NCI-H2196 (cell line): ENCODE data around the gene MYO9A.
"Not testable (repeated sequence)": the region's sequence is repeated elsewhere in the genome, so short reads cannot be mapped to it uniquely, and the experiment has no call there.

Experiments
- DNase-seq: peaks from one replicate; lab custom pipeline; 2025; ENCODE audit not compliant: unreplicated experiment; lab: John Stamatoyannopoulos, UW

Gene MYO9A

DNA sequence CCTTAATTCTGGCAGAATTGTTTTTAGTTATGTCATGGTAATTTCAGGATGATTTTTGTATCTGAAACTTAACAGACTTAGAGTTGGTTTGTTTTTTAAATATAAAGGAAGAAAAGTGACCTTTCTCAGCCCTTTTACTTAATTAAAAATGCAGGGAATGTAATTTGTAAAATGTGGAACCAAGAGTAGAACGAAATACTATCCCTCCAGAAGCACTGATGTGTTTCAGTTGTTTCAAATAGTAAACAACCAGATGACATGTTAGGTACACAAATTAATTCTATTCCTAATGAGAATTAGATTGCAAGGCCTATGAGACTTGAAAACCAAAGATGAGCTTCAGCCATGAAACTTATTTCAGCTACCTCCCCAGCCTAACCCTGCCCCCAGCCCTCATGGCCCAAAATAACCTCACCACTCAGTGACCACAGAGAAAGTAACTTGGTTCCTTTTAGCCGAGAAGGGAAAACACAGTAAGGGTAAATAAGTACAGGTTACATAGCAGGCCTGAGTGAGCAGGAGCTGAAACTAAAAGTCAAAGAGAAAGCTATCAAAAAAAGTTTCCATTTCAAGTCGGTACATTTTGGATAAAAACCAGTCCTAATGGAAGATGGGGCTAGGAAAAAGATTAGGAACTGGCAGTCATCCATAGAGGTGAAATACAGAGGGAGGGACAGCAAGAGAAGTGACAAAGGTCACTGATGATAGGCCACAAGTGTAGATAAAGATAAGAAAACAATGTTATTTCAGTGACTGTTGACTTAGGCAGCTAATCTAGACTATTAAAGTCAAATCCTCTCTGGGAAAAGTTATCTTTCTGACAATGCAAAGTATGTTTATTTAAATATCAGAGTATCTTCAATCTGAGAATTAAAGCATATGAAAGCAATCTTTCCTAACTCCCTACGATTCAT lies 23.5 kb upstream of the MYO9A start:
- DNase-seq: no peak

DNA sequence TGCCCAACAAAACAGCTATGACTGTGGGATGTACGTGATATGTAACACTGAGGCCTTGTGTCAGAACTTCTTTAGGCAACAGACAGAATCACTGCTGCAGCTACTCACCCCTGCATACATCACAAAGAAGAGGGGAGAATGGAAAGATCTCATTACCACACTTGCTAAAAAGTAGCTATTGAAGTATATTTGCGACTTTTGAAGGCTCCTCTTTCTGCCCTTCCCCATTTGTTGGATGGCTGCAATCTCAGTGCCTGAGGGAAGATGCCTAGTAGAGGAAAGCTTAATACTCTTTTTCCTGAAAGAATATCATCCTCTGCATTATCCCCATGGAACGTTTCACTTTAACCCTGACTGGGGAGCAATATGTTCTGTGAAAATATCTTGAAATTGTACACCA lies 22.1 kb upstream of the MYO9A start:
- no peak for DNase-seq

DNA sequence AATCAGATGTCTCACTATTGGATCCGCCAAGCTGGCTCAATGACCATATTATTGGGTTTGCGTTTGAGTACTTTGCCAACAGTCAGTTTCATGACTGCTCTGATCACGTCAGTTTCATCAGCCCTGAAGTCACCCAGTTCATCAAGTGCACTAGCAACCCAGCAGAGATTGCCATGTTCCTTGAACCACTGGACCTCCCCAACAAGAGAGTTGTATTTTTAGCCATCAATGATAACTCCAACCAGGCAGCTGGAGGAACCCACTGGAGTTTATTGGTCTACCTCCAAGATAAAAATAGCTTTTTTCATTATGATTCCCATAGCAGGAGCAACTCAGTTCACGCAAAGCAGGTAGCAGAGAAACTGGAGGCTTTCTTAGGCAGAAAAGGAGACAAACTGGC lies 21.7 kb upstream of the MYO9A start:
- no peak for DNase-seq

DNA sequence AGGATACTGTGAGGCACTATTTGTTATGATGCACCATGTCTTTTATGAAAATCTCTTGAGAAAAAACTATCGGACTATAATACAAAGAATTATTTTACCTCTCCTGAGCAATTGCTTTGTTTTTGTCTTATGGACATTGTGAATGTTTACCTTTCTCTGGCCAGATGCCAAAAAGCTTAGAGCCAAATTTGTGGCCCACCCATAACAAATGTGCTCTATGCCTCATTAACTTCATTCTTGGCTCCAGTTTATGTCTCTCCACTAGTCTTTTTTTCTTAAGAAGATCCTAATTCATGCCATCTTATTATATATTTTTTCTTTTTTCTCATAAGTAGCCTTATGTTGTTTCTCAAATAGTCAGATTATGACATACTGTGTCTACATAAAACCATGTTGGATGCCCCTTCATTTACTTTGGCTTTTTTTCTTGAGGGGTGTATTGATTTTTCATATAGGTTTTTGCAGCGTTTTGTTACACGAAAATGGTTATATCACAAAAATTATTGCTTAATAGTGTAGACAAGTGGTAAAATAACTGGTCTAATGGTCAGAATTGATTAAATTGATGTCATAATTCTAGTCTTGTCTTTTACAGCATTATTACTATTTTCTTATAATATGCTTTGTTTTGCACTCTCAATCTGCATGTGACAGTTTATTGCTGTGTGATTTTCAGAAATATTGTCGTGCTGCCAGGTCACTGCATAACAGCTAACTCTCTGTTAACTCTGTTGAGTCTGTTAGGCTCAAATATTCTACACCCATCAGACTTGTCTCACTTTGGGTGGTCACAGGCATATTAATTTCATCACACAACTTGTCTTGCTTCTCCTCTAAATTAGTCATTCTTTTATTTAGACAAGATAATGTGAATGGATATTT lies 18.5 kb upstream of the MYO9A start:
- DNase-seq: peak; percentile 5

DNA sequence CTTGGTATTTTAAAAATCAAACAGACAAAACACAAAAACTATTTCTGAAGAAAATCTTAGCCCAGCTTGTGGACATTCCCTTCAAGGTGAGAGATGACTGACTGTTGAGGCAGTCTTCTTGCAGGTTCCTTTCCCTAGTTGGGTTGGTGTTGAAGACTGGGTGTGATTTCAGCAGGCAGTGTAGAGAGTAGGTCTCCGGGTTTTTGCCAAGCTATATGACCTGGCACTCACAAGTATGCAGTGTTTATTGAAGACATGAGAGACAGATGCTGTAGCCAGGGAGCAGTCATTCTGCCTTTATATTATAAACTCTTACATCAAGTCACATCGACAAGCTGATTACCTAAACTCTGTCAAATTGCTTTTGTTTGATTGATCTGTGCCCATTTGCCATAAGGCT lies 17.8 kb upstream of the MYO9A start:
- no peak for DNase-seq

DNA sequence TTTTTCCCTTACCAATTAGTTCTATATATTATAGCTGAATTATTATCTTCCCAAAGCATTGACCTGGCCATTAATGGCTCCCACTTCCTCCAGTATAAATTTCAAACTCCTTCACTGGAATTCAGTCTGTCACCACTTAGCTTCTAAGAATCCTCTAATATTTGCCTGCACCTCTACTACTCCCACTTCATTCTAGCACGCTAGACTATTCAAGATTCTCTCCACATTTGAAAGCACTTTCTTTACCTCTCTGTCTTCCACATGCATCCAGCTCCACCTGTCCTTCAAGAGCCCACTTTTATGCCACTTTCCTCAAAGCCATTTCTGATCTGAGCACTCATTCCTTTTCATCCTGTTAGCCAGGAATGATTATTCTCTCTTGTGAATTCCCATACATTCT lies 15.3 kb upstream of the MYO9A start:
- no peak for DNase-seq

DNA sequence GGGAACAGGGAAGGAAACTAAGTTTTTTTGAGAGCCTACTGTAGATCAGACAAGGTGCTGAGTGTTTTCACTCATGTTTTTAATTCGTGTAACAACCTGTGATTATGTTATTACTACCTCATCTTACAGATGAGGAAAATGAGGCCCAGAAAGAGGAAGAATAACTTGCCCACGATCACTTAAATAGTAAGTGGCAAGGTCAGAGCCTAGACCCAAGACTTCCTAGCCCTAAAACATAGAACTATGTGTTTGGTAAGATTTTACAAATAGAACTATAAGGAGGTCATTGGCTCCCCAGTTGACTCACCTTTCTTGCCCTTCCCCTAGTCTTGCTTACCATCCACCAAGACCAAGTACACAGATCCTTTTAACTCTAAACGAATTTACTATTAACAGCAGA lies 14.0 kb upstream of the MYO9A start:
- DNase-seq: no peak

DNA sequence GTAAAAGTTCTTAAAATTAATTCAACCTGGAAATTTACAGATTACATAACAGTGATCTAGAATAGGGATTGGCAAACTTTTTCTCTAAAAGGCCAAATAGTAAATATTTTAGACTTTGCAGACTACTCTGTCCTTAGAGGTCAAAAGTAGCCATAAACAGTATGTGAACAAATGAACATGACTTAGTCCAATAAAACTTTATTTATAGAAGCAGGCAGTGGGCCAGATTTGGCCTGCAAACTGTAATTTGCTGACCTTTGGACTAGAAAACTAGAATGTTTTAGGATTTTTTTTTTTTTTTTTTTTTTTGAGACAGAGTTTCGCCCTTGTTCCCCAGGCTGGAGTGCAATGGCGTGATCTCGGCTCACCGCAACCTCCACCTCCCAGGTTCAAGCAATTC lies 12.3 kb upstream of the MYO9A start:
- DNase-seq: no peak

DNA sequence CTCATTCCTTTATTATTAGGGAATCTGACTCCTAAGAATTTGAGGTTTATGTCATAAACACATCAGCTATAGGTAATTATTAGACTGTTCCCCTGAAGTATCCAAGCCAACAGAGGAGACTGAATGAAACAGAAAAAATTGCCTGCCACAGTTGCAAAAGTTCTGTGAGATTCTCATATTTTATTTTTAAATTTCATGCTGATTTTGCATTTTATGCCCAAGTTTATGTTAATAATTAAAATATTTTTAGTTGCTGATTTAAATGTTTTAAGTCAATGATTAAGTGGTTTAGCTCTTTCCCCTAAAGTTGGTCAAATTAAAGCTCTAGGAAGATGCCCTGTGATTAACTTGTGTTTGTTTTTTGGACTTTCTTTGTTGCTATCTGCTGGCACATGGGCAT lies 10.4 kb upstream of the MYO9A start:
- no peak for DNase-seq

DNA sequence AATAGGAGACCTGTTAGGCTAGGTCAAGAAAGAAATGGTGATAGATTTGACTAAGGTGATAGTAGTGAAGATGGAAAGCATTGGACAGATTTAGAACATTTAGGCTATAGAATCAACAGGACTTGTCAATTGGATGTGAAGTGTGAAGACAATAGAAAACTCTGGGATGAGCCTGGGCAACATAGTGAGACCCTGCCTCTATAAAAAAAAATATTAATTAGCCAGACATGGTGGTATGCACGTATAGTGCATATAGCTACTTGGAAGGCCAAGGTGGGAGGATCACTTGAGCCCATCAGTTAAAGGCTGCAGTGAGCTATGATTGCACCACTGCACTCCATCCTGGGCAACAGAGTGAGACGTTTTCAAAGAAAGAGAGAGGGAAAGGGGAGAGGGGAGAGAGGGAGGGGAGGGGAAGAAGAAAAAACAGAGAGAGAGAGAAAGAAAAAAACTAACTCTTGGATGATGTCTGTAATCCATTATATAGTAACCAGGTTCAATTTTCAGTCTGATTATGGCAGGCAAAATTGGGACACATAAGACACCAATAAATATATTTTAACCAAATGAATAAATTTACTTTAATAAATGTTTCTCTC lies 9.9 kb upstream of the MYO9A start:
- no peak for DNase-seq

DNA sequence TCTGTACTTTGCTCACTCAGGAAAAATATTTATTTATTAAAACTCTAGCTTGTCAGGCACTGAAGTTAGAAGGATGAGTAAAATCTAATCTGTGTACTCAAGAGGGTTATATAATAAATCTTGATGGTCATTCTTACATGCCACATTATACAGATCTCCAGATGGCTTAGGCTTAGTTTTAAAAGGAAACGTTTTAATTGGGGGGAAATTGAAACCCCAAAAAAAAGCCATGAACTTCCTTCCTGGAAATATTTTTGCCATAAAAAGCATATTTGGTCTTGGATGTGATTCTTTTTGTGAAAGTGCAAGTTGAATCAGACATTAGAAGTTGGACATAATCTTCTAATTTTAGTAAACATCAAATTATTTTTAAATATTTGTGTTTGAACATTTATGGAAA lies 6.3 kb upstream of the MYO9A start:
- DNase-seq: no peak

DNA sequence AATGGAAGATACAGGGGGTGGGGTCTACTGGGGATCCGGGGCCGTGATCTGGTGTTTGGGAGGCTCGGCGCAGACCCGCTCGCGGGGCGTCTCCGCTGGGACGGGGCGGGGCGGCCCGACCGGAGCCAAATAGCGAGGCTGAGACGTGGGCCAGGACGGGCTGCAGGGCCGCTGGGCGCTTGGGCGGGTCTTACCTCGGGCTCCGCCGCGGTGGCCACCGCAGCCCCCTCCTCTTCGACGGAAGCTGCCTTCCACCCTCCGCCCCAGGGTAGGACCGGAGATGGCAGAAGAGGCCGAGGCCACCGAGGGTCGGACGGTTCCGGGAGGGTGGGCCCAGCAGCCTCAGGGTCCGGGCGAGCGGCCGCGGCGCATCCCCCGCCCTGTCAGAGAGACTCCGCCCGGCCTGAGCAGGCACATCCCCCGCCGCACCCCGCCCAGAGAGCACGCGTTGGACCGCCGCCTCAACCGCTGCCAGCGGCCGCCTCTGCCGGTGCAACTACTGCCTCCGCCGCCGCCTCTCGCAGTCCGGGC lies 399 bp downstream of the MYO9A start:
- DNase-seq: no peak

DNA sequence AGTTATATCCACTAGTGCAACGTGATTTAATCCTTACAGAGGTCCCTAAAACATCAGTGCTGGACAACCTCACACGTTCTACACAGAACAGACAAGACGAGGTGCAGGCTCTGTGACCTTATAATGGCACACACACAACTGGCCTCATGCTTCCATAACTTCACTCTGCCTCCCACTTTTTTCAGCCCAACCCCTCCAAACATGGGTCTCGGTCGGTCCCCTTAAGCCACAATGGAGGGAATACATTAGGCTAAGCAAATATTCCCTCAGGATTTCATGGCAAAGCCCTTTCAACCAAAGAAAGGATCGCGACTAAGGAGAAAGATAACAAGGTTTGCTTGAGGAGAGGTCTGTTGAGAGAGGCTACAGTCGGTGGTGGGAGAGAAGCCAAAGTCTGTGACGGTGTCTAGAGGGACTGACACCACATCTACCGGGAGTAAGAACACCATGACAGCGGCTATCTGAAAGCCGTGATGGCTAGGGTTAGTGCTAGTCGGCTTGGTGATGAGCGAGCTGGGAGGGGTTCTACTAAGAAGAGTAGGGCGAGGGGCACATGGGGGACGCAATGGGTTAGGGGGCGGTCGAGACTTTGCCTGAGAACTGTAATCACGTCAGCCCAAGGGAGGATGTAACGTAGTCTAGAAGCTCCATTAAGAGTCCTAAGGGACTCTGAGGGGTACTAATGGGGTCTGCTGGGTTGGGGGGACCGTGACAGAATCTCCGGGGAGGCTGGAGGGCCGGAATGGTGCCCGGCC lies 1.0 kb downstream of the MYO9A start:
- no peak for DNase-seq

DNA sequence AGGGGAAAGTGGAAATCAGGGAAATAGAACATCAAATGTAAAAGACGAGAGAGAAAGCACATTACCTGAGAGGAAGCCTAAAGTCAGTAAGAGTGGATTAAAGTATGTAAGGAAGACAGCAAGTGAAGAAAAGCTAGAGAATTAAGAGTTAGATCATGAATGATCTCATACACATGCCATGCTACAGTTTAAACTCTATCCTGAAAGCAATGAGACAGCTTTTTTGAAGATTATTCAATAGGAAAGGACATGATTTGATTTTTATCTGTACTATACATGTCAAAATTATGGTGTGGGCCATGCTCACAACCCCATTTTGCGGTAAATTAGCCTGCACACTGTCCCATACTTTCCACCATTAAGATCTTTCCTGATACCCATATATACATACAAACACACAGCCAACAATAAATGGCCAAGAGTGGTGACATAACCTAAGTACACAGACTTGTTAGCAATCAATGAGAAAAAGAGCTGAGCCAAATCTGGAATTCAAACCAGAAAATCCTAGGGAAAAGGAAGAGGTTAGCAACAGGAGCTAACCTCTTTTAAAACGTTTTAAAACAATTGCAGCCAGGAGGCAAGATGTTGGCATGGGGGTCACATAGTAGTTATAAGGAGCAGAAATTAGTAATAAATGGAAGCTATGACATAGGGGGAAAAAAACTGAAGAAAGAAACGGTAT lies 4.5 kb downstream of the MYO9A start:
- DNase-seq: no peak

DNA sequence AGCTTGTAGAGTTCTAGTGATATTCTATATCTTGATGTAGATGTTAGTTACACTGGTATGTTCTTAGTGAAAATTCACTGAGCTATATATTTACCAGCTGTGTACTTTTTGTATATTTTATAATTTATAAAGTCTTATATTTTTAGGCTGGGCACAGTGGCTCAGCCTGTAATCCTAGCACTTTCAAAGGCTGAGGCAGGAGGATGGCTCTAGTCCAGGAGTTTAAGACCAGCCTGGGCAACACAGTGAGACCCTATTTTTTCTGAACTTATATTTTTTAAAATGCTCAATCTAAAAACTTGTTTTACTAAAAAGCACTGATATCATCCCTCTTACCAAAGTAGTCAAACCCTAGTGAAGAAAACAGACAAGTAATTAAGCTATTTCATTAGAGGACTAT lies 5.1 kb downstream of the MYO9A start:
- no peak for DNase-seq

DNA sequence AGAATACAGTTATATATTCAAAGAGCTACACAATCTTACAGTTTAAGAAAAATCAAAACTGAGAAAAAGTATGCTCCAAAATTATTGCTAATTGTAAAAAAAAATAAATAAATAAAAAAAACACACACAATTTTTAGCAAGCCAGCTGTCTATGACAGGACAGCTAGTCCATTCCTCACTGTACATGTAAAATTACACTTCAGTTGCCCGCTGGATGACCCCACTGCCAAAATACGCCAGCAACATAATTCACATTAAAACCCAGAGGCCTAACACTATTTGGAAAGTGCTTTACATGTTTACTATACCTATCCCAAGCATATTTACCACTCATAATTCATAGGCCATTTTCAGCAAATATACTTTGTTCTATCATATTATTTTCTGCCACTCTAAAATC lies 5.8 kb downstream of the MYO9A start:
- no peak for DNase-seq

DNA sequence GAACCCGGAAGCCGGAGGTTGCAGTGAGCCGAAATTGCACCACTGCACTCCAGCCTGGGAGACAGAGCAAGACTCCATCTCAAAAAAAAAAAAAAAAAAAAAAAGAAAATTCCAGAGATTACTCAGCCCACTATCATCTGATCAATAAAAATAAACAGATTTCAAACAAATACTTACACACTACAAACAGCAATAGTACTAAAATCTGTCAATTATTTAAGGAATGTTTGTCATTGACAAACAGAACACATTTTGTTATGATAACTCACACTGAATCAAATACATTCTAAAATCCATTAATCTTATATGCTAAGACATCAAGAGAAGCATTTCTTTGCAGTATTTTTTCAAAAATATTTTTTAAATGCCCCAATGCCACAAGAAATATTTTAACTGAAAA lies 7.6 kb downstream of the MYO9A start:
- DNase-seq: no peak

DNA sequence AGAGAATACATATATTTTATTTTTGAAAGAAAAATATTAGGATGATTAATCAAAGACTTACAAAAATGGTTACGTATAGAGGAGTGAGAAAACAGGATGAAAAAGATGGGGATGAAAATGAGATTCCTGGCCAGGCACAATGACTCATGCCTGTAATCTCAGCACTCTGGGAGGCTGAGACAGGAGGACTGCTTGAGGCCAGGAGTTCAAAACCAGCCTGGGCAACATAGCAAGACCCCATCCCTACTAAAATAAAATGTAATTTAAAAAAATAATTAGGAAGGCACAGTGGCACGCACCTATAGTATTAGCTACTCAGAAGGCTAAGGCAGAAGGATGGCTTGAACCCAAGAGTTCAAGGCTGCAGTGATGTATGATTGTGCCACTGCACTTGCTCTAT lies 11.9 kb downstream of the MYO9A start:
- no peak for DNase-seq

DNA sequence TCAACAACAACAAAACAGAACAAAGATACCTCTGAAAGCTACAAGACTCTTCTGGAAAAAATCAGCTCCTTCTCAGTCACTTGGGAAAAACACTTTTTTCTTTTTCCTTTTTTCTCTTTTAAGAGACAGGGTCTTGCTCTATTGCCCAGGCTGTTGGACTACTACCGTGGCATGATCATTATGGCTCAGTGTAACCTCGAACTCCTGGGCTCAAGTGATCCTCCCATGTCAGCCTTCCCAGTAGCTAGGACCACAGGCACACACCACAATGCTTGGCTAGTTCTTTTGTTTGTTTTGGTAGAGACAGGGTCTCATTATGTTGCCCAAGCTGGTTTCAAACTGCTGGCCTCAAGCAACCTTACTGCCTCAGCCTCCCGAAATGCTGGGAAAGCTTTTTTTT lies 12.8 kb downstream of the MYO9A start:
- no peak for DNase-seq

DNA sequence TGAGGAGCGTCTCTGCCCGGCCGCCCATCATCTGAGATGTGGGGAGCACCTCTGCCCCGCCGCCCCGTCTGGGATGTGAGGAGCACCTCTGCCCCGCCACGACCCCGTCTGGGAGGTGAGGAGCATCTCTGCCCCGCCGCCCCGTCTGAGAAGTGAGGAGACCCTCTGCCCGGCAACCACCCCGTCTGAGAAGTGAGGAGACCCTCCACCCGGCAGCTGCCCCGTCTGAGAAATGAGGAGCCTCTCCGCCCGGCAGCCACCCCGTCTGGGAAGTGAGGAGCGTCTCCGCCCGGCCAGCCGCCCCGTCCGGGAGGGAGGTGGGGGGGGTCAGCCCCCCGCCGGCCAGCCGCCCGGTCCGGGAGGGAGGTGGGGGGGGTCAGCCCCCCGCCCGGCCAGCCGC lies 17.4 kb downstream of the MYO9A start:
- DNase-seq: not testable (repeated sequence)
